ENCODE results near the gene ANXA4. TPM values are rescaled to one million over a fixed set of nuclear protein-coding genes. Genes with fewer than 3 reads are reported as not detected.
A peak's percentile ranks its signal among the peaks of the same experiment; 100 is the strongest.

The ANXA4 gene
- total RNA-seq, 2 experiments from 2014 or later = 14.6 to 17.5 TPM

DNA sequence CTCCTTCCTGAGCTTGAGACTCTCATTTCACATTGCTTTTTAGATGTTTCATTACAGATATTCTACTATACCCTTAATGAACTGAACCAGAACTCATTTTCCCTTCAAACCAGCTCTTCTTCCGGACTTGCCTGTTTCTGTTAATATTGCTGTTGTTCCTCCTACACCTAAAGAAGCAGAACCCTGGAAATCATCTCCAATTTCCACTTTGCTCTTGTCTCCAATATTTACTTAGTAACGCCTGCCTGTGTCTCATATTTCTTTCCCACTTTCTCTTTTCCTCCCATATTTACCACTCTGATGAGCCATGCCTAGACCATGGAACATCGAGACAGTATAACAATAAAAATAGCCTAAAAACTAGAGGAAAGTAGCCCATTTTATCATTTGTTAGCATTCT lies 69.7 kb downstream of the ANXA4 start:
- Mint-ChIP-seq H3K4me3 (no peak overlapping the region), H3K9me3 (no peaks in the 10 kb centered on the region), H3K36me3 (ENCODE audit: low read depth) (no peaks in the 10 kb centered on the region), H3K27ac (no peak overlapping the region), H3K27me3 (no peaks in the 10 kb centered on the region), H3K4me1 (ENCODE audit: low read depth) (no peaks in the 10 kb centered on the region)
- CTCF ChIA-PET = interaction anchor here (0.9 to 6.3 kb wide), 3 partner anchors 86 to 257 kb away, joined by 3 to 87 read pairs (median 3); no protein-coding TSS in a partner anchor
- TF ChIP-seq, protein P1, sequence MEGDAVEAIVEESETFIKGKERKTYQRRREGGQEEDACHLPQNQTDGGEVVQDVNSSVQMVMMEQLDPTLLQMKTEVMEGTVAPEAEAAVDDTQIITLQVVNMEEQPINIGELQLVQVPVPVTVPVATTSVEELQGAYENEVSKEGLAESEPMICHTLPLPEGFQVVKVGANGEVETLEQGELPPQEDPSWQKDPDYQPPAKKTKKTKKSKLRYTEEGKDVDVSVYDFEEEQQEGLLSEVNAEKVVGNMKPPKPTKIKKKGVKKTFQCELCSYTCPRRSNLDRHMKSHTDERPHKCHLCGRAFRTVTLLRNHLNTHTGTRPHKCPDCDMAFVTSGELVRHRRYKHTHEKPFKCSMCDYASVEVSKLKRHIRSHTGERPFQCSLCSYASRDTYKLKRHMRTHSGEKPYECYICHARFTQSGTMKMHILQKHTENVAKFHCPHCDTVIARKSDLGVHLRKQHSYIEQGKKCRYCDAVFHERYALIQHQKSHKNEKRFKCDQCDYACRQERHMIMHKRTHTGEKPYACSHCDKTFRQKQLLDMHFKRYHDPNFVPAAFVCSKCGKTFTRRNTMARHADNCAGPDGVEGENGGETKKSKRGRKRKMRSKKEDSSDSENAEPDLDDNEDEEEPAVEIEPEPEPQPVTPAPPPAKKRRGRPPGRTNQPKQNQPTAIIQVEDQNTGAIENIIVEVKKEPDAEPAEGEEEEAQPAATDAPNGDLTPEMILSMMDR (IDR thresholded peaks at IDR 0.05) = no peak
- intact Hi-C loops (cut with micrococcal nuclease) = no loop called here
- DNase-seq (no peak), ATAC-seq (no peak)
- POLR2A ChIA-PET = interaction anchor here (2.5 kb wide), 1 partner anchor 86 kb away, joined by 12 read pairs; no protein-coding TSS in a partner anchor

DNA sequence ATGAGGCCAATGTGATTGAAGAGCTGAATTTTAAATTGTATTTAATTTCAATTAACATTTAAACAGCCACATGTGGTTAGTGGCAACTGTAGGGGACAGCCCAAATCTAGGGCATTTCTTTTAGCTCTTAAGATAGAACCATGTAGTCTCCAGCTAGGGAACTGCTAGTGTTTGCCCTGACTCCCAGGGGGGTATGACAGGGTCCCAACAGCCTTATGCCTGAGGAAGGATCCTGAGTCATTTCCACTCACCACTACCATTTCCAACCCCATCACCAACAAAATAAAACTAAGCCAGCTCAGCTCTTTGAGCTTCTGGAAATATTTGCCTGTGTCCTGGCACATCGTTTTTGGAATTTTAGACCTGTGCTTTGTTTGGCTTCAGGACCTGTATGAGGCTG lies 73.8 kb downstream of the ANXA4 start:
- DNase-seq (no peak), ATAC-seq (no peak)
- TF ChIP-seq, protein P1 (IDR thresholded peaks at IDR 0.05) = no peak
- H3K4me3 Mint-ChIP-seq = no peak overlapping the region
- peaks cover 4% of the 10 kb centered on the region for H3K4me1 Mint-ChIP-seq (ENCODE audit: low read depth)
- ChIA-PET CTCF (interaction anchor here (0.8 to 8.6 kb wide), 25 partner anchors 11 to 509 kb away, joined by 3 to 382 read pairs (median 9); partner anchors contain the start of genes ANXA4 and GMCL1), POLR2A (interaction anchor here (2.4 kb wide), 1 partner anchor 13 kb away, joined by 6 read pairs; no protein-coding TSS in a partner anchor)
- no peaks in the 10 kb centered on the region for H3K36me3 Mint-ChIP-seq (ENCODE audit: low read depth)
- H3K27ac Mint-ChIP-seq = no peak overlapping the region
- H3K27me3 Mint-ChIP-seq = no peaks in the 10 kb centered on the region
- intact Hi-C loops (cut with micrococcal nuclease) = loop anchor here (5.0 kb wide), 1 partner anchor 43 kb away; no protein-coding TSS in a partner anchor
- H3K9me3 Mint-ChIP-seq = no peaks in the 10 kb centered on the region

DNA sequence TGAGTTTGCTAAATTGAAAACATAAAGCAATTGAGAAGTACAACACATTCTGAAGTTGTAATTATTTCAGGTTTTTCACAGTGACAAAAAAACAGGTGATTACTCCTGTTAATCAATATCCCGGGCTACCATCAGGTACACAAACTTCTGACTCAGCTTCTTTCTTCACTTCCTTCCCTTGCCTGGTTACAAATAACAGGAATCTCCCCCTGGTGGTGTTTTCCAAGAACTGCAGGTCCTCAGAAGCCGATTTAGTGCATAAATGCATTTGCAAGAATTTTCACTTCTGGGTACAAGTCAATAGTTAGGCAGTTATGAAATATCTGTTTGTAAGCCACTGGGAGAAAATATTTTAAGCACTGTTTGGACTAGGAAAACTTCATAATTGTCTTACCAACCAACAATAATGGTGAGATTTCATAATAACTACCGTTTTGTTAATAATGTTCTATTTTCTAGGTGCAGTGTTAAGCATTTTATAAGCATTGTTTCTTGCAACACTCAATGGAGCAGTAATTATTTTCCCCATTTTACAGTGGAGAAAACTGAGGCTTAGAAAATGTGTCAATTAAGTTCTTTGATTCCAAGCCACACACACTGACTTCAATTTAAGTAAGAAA lies 75.1 kb downstream of the ANXA4 start:
- CTCF ChIA-PET = interaction anchor here (0.5 to 8.6 kb wide), 45 partner anchors 9 to 441 kb away, joined by 3 to 382 read pairs (median 5); partner anchors contain the start of genes ANXA4 and GMCL1
- Mint-ChIP-seq H3K4me3 (no peak overlapping the region), H3K36me3 (ENCODE audit: low read depth) (no peaks in the 10 kb centered on the region), H3K27ac (no peak overlapping the region), H3K27me3 (no peaks in the 10 kb centered on the region), H3K4me1 (ENCODE audit: low read depth) (peaks cover 4% of the 10 kb centered on the region), H3K9me3 (no peaks in the 10 kb centered on the region)
- TF ChIP-seq, protein P1 (IDR thresholded peaks at IDR 0.05) = peak; percentile 94
- intact Hi-C loops (cut with micrococcal nuclease) = loop anchor here (1.0 to 5.0 kb wide), 2 partner anchors 45 to 93 kb away; no protein-coding TSS in a partner anchor
- peak; percentile 88 for DNase-seq
- POLR2A ChIA-PET = interaction anchor here (0.9 to 2.4 kb wide), 3 partner anchors 12 to 92 kb away, joined by 3 to 6 read pairs (median 5); no protein-coding TSS in a partner anchor
- peak; percentile 89 for ATAC-seq

DNA sequence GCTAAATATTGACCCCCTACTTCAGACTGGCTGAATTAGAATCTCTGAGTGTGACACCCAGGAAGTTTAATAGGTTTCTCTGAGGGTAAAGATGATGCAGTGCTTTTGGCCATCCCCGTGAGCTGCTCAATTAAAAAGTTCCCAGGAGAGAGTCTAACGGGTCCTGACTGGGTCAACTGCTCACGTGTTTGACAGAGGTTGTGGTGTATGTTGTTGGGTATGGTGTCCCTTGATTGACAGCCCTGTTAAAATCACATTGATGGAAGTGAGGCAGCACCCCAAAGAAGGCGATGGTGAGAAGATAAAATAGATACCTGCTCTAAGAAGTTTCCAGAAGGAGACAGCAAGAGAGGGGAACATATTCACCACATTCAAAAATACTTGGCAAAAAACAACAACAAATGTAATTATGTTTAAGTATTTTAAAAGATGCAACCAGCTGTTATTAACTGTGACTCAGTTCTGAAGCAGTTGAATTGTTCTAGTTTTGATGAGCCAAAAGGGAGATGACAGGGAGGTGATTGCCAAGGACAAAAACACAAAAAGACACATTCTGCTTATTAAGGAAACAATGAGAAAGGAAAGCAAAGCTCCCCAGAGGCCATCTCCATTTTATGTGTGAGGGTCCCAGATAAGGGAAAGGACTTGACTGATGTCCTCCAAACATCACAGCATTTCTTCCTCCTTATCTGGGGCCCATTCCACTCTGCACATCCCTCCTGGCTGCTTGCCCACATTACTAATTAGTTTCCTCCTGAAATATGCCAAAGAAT lies 76.0 kb downstream of the ANXA4 start:
- intact Hi-C loops (cut with micrococcal nuclease) = loop anchor here (1.0 to 5.0 kb wide), 2 partner anchors 46 to 94 kb away; no protein-coding TSS in a partner anchor
- Mint-ChIP-seq H3K27ac (no peak overlapping the region), H3K4me3 (no peak overlapping the region), H3K27me3 (no peaks in the 10 kb centered on the region), H3K4me1 (ENCODE audit: low read depth) (peaks cover 4% of the 10 kb centered on the region), H3K9me3 (no peaks in the 10 kb centered on the region), H3K36me3 (ENCODE audit: low read depth) (no peaks in the 10 kb centered on the region)
- no peak for ATAC-seq
- TF ChIP-seq, protein P1 (IDR thresholded peaks at IDR 0.05) = no peak
- DNase-seq = no peak
- POLR2A ChIA-PET = interaction anchor here (0.6 to 2.4 kb wide), 3 partner anchors 11 to 65 kb away, joined by 3 to 6 read pairs (median 3); no protein-coding TSS in a partner anchor
- CTCF ChIA-PET = interaction anchor here (1.2 to 8.6 kb wide), 17 partner anchors 9 to 442 kb away, joined by 4 to 382 read pairs (median 10); partner anchors contain the start of genes ANXA4 and GMCL1
